ENCODE data around the gene UBE2E3.

GRCh38 chr2:180999274-180999964, 19.0 kb downstream of the UBE2E3 start:
- TF ChIP-seq POLR2AphosphoS5 (IDR thresholded peaks at IDR 0.05; ENCODE audit: low read depth) (no peak), EZH2 (IDR thresholded peaks at IDR 0.05; ENCODE audit: low read depth, unreplicated experiment) (no peak), CTCF (conservative IDR thresholded peaks at IDR 0.05; ENCODE audit: low read depth in 2 of 2) (no peak), REST (IDR thresholded peaks at IDR 0.05; ENCODE audit: unreplicated experiment) (no peak)

All from GM23338 (cell line).